Uterus (tissue), 4 donors: ENCODE results near the gene ADO. TPM values are rescaled to one million over a fixed set of nuclear protein-coding genes. Genes with fewer than 3 reads are reported as not detected.

Experiments
- DNase-seq, 2 donors: peaks; one replicate each; pipeline ENCODE4 v3.0.0-alpha.2; 2019 to 2020
- H3K27ac ChIP-seq, 2 donors: fragments of 200-600 bp; sonication (generic); 1 replicate in 1 of 2; 2 replicates in 1 of 2; pipeline ENCODE4 v1.5.1; 2016 to 2018
- H3K27me3 ChIP-seq, 2 donors: fragments of 200-600 bp; sonication (generic); one replicate each; pipeline ENCODE4 v1.5.1; 2018 to 2019; ENCODE audit warnings: control low read depth in 1 of 2
- H3K36me3 ChIP-seq, 2 donors: fragments of 200-600 bp; sonication (generic); one replicate each; pipeline ENCODE4 v1.5.1; 2019; ENCODE audit warnings: control low read depth in 1 of 2
- H3K4me1 ChIP-seq, 2 donors: fragments of 200-600 bp; sonication (generic); one replicate each; pipeline ENCODE4 v1.5.1; 2018 to 2019; ENCODE audit warnings: control low read depth in 1 of 2
- H3K4me3 ChIP-seq, 2 donors: fragments of 200-600 bp; sonication (generic); 1 replicate in 1 of 2; 2 replicates in 1 of 2; pipeline ENCODE4 v1.5.1; 2018 to 2019; ENCODE audit warnings: mild to moderate bottlenecking in 1 of 2
- H3K9me3 ChIP-seq, 2 donors: fragments of 200-600 bp; sonication (generic); one replicate each; pipeline ENCODE4 v1.5.1; 2019; ENCODE audit warnings: control low read depth in 1 of 2
- CTCF ChIP-seq, 4 experiments: fragments of 200-600 bp in 2 of 4; fragments of 450-650 bp in 2 of 4; sonication (generic) in 2 of 4; IDR thresholded peaks; one replicate each; pipeline ENCODE4 v1.5.1; 2016 to 2019; ENCODE audit warnings: antibody characterized with exemption in 4 of 4, mild to moderate bottlenecking in 2 of 4, moderate library complexity in 1 of 4
- POLR2A ChIP-seq, 2 donors: fragments of 450-650 bp; IDR thresholded peaks; one replicate each; pipeline ENCODE4 v1.6.1; 2016; ENCODE audit warnings: antibody characterized with exemption in 2 of 2, mild to moderate bottlenecking in 1 of 2, moderate library complexity in 1 of 2
- intact Hi-C: fragments of 100-400 bp; cut with DNase I; formaldehyde crosslinking; loops from one replicate; pipeline ENCODE4 v1.15.1; 2023; ENCODE audit warnings: low total_unique reads
- total RNA-seq, 4 donors: library from RNA; depleted of rRNA in 3 of 4; stranded (reverse); fragments of >200 nt in 3 of 4; gene quantifications; one replicate each; pipeline versions ENCODE4 v1.1.0 to v1.2.4, GENCODE V29; 2014 to 2023
- donor health status: DM: yes; HTN: yes; CAD: no.

The ADO gene
- total RNA-seq, 4 donors from 2014 or later, result 10.8 to 27.0 (median 18.9) TPM

- no peak for TF ChIP-seq POLR2A (IDR thresholded peaks at IDR 0.05)
- no peak for TF ChIP-seq CTCF (IDR thresholded peaks at IDR 0.05)
- intact Hi-C loops, result no loop called here
- DNase-seq, result no peak
- Histone ChIP-seq H3K36me3 (no peaks in the 10 kb centered on the region), H3K27me3 (no peaks in the 10 kb centered on the region), H3K27ac (peak overlapping the region; percentile 35 to 52), H3K4me1 (no peaks in the 10 kb centered on the region), H3K9me3 (no peaks in the 10 kb centered on the region), H3K4me3 (no peak overlapping the region)
Measured at GRCh38 chr10:62760401-62760800, 44.1 kb upstream of the ADO start.

DNA sequence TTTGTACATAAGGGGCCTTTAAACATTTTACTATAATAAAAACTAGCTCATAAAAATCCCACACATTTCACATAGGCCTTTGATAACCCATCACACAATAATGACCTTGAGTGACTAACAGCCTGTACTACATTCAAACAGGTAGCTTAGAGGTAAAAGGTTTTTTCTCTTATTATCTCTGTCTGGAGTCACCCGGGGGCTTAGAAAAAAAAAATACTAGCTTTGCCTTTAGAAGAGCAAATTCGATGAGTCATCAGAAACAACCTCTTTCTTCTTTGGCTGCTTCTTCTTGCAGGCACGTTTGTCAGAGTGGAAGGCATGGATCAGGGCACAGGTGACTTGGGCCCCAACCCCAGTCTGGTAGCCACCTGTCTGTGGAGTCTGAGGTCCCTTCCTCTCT, 43.4 kb upstream of the ADO start:
- H3K36me3 ChIP-seq, result no peaks in the 10 kb centered on the region
- no peaks in the 10 kb centered on the region for H3K27me3 ChIP-seq
- no peaks in the 10 kb centered on the region for H3K4me1 ChIP-seq
- no peaks in the 10 kb centered on the region for H3K9me3 ChIP-seq
- TF ChIP-seq POLR2A (IDR thresholded peaks at IDR 0.05), result no peak
- TF ChIP-seq CTCF (IDR thresholded peaks at IDR 0.05), result no peak
- intact Hi-C loops, result no loop called here
- H3K4me3 ChIP-seq, result no peak overlapping the region
- H3K27ac ChIP-seq, result peak overlapping the region; percentile 35 to 52
- no peak for DNase-seq

DNA sequence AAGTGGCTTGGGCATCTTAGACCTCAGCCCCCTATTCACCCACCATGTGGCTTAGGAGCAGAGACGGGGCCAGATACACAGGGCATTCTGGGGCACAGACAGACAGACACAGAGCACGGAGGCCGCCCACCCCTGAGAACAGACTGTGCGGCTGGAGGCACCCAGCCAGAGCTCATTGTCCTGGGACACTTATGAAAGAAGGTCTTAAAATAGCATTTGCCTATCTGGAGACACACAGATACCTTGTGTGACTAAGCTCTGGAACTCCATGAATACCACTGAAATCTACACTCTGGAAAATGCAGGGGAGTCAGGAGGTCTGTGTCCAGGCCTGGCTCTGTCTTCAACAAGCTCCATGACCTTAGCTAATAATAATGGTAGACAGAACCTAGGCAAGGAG, 41.4 kb upstream of the ADO start:
- no peak overlapping the region for H3K27ac ChIP-seq
- no peaks in the 10 kb centered on the region for H3K27me3 ChIP-seq
- H3K36me3 ChIP-seq, result no peaks in the 10 kb centered on the region
- no peaks in the 10 kb centered on the region for H3K9me3 ChIP-seq
- intact Hi-C loops, result no loop called here
- H3K4me1 ChIP-seq, result no peaks in the 10 kb centered on the region
- no peak for DNase-seq
- no peak overlapping the region for H3K4me3 ChIP-seq
- TF ChIP-seq POLR2A (IDR thresholded peaks at IDR 0.05) (no peak), CTCF (IDR thresholded peaks at IDR 0.05) (no peak)

- Histone ChIP-seq H3K27me3 (no peaks in the 10 kb centered on the region), H3K4me3 (no peak overlapping the region), H3K27ac (no peak overlapping the region), H3K4me1 (no peaks in the 10 kb centered on the region), H3K36me3 (no peaks in the 10 kb centered on the region), H3K9me3 (no peaks in the 10 kb centered on the region)
- no peak for DNase-seq
- TF ChIP-seq CTCF (IDR thresholded peaks at IDR 0.05) (no peak), POLR2A (IDR thresholded peaks at IDR 0.05) (no peak)
- intact Hi-C loops, result no loop called here
Measured at GRCh38 chr10:62764011-62764410, 40.5 kb upstream of the ADO start.

- intact Hi-C loops, result no loop called here
- no peak overlapping the region for H3K27ac ChIP-seq
- H3K4me1 ChIP-seq, result no peaks in the 10 kb centered on the region
- no peak overlapping the region for H3K4me3 ChIP-seq
- no peaks in the 10 kb centered on the region for H3K9me3 ChIP-seq
- H3K27me3 ChIP-seq, result no peaks in the 10 kb centered on the region
- no peak for TF ChIP-seq CTCF (IDR thresholded peaks at IDR 0.05)
- TF ChIP-seq POLR2A (IDR thresholded peaks at IDR 0.05), result no peak
- DNase-seq, result no peak
- no peaks in the 10 kb centered on the region for H3K36me3 ChIP-seq
Measured at GRCh38 chr10:62765726-62766125, 38.8 kb upstream of the ADO start.
